B cell (primary cell): ENCODE results near the gene RPS24. TPM values are rescaled to one million over a fixed set of nuclear protein-coding genes. Genes with fewer than 3 reads are reported as not detected.

ENCODE experiments used
- ATAC-seq: fragments of 200-7000 bp; cut with Tn5 transposase; one replicate; pipeline ENCODE4 v1.10.0; 2021; ENCODE audit warnings: low read depth, mild to moderate bottlenecking, moderate number of reproducible peaks, moderate library complexity
- CTCF ChIA-PET: fragments of 350-600 bp; sonication (Branson Sonifier 250); formaldehyde crosslinking; loops from one replicate; lab custom pipeline; 2021; ENCODE audit warnings: antibody characterized with exemption, inconsistent platforms; lab: Charles Lee
- POLR2A ChIA-PET: fragments of 350-600 bp; sonication (Branson Sonifier 250); formaldehyde crosslinking; loops from one replicate; lab custom pipeline; 2021; ENCODE audit warnings: antibody characterized with exemption; lab: Charles Lee
- DNase-seq: peaks from one replicate; pipeline ENCODE4 v3.0.0; 2013
- H2AFZ ChIP-seq: 2 replicates; pipeline ENCODE4 v1.6.1; 2012; ENCODE audit warnings: mild to moderate bottlenecking, low read depth, low read length; ENCODE audit not compliant: insufficient read depth, poor library complexity, severe bottlenecking
- H3K27ac ChIP-seq, 2 donors: 1 replicate in 1 of 2; 2 replicates in 1 of 2; pipeline ENCODE4 v1.5.1; 2012 to 2013; ENCODE audit warnings: low read length in 2 of 2, mild to moderate bottlenecking in 2 of 2, moderate library complexity in 1 of 2
- H3K27me3 ChIP-seq, 4 experiments: fragments of 200-600 bp in 1 of 4; sonication (generic) in 1 of 4; replicated peaks in 1 of 4; 1 replicate in 2 of 4; 2 replicates in 2 of 4; pipeline versions ENCODE4 v1.6.1 to v1.7.0; 2013 to 2016; ENCODE audit warnings: low read length in 3 of 4, mild to moderate bottlenecking in 2 of 4, mixed read lengths in 1 of 4, moderate library complexity in 1 of 4; ENCODE audit not compliant: insufficient read depth in 4 of 4, control insufficient read depth in 3 of 4; ENCODE audit errors: control extremely low read depth in 1 of 4
- H3K36me3 ChIP-seq, 2 experiments: replicated peaks in 1 of 2; 1 replicate in 1 of 2; 2 replicates in 1 of 2; pipeline versions ENCODE4 v1.6.1 to v1.7.1; 2013; ENCODE audit warnings: low read length in 1 of 2; ENCODE audit not compliant: insufficient read depth in 2 of 2, control insufficient read depth in 1 of 2; ENCODE audit errors: control extremely low read depth in 1 of 2, extremely low read depth in 1 of 2
- H3K4me1 ChIP-seq, 2 donors: fragments of 200-600 bp in 1 of 2; sonication (generic) in 1 of 2; 1 replicate in 1 of 2; 2 replicates in 1 of 2; pipeline versions ENCODE4 v1.5.1 to v1.6.1; 2013 to 2017; ENCODE audit warnings: low read length in 2 of 2; ENCODE audit not compliant: control insufficient read depth in 2 of 2, insufficient read depth in 2 of 2
- H3K4me2 ChIP-seq: replicated peaks from 2 replicates; pipeline ENCODE3; 2012; ENCODE audit warnings: mild to moderate bottlenecking, low read depth, low read length; ENCODE audit not compliant: poor library complexity, severe bottlenecking
- H3K4me3 ChIP-seq, 5 experiments: fragments of 200-600 bp in 1 of 5; sonication (generic) in 1 of 5; 1 replicate in 3 of 5; 2 replicates in 2 of 5; pipeline versions ENCODE4 v1.5.1 to v1.7.0; 2011 to 2016; ENCODE audit warnings: low read length in 4 of 5, mild to moderate bottlenecking in 4 of 5, low read depth in 2 of 5, control low read depth in 1 of 5, moderate library complexity in 1 of 5; ENCODE audit not compliant: insufficient read depth in 1 of 5; ENCODE audit errors: control extremely low read depth in 1 of 5, extremely low read depth in 1 of 5
- H3K79me2 ChIP-seq: fragments of 200-600 bp; sonication (generic); one replicate; pipeline ENCODE4 v1.6.0; 2016; ENCODE audit warnings: low read length; ENCODE audit not compliant: control insufficient read depth, insufficient read depth
- H3K9ac ChIP-seq: fragments of 200-600 bp; sonication (generic); 2 replicates; pipeline ENCODE4 v1.6.1; 2017; ENCODE audit warnings: mild to moderate bottlenecking, low read length, moderate library complexity
- H3K9me3 ChIP-seq, 3 donors: one replicate each; pipeline versions ENCODE4 v1.6.1 to v1.7.1; 2013; ENCODE audit warnings: low read length in 2 of 3; ENCODE audit not compliant: control insufficient read depth in 2 of 3, insufficient read depth in 1 of 3; ENCODE audit errors: control extremely low read depth in 1 of 3
- H4K20me1 ChIP-seq: 2 replicates; pipeline ENCODE4 v1.6.0; 2012; ENCODE audit warnings: mild to moderate bottlenecking, low read length; ENCODE audit not compliant: insufficient read depth, control insufficient read depth, poor library complexity, severe bottlenecking
- H3K27ac Mint-ChIP-seq: one replicate; pipeline ENCODE4 v1.8.0; 2021; ENCODE audit warnings: mixed read lengths
- H3K27me3 Mint-ChIP-seq: one replicate; pipeline ENCODE4 v1.8.0; 2021; ENCODE audit warnings: mixed read lengths
- H3K4me1 Mint-ChIP-seq: one replicate; pipeline ENCODE4 v1.8.0; 2021; ENCODE audit warnings: mixed read lengths
- H3K4me3 Mint-ChIP-seq: one replicate; pipeline ENCODE4 v1.8.0; 2021; ENCODE audit warnings: mixed read lengths
- H3K9me3 Mint-ChIP-seq: one replicate; pipeline ENCODE4 v1.8.0; 2022; ENCODE audit warnings: mixed read lengths; ENCODE audit not compliant: insufficient read depth
- EZH2 ChIP-seq: IDR thresholded peaks from 2 replicates; pipeline ENCODE4 v1.6.1; 2012; ENCODE audit warnings: borderline replicate concordance, low read depth, mild to moderate bottlenecking, moderate library complexity, low read length; ENCODE audit not compliant: insufficient read depth, poor library complexity, severe bottlenecking
- WGBS: methylation state at CpG from one replicate; pipeline ENCODE4 v1.1.5; 2013; ENCODE audit warnings: missing lambda C conversion rate; ENCODE audit not compliant: insufficient coverage; 5-methylcytosine and 5-hydroxymethylcytosine counted together
- intact Hi-C: fragments of 100-400 bp; cut with micrococcal nuclease; formaldehyde crosslinking; loops from one replicate; pipeline ENCODE4 v1.10.0; 2022
- polyA plus RNA-seq: library from polyadenylated mRNA; depleted of rRNA; stranded (reverse); fragments of >200 nt; gene quantifications from 2 replicates; pipeline ENCODE4 v1.2.3, GENCODE V29; 2012
- total RNA-seq, 2 donors: library from RNA; stranded (reverse); fragments of 120-200 nt in 1 of 2; gene quantifications; 1 replicate in 1 of 2; 2 replicates in 1 of 2; pipeline versions ENCODE4 v1.2.3 to v1.2.4, GENCODE V29; 2013 to 2022
- TF ChIP-seq, protein P1 (sequence below): fragments of 200-600 bp; IDR thresholded peaks from one replicate; pipeline ENCODE4 v1.8.0; 2022; ENCODE audit warnings: antibody characterized with exemption, mild to moderate bottlenecking

RPS24 gene
- total and polyA plus RNA-seq, 2 donors (not counting 1 experiment from before 2014, with no cell fraction given) = 1,249 to 2,320 TPM

DNA sequence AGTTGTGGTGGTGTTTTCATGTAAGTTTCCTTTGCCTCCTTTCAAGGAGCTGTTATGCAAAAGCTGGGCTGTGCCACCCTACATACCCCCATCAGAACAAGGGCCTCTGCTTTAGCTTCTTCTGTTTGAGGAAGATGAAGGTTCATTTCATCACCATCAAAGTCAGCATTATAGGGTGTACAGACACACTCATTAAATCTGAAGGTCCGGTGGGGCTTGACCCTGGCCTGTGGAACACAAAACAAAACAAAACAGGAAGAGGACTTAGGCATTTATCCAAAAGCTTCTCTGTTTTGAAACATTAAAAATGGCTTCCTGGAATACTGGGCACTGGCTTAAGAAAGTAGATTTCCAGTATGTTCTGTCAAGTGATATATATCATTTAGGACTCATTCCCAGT lies 20.1 kb upstream of the RPS24 start:
- peaks cover 12 to 82% of the 10 kb centered on the region in 2 experiments for H3K36me3 ChIP-seq
- Mint-ChIP-seq H3K27me3 (no peaks in the 10 kb centered on the region), H3K4me1 (no peaks in the 10 kb centered on the region), H3K9me3 (no peaks in the 10 kb centered on the region), H3K27ac (no peak overlapping the region), H3K4me3 (no peak overlapping the region)
- ATAC-seq = no peak
- H3K4me1 ChIP-seq = no peaks in the 10 kb centered on the region
- no peak for DNase-seq
- ChIA-PET POLR2A (no interaction called here), CTCF (no interaction called here)
- TF ChIP-seq EZH2 = no peak
- TF ChIP-seq, protein P1, sequence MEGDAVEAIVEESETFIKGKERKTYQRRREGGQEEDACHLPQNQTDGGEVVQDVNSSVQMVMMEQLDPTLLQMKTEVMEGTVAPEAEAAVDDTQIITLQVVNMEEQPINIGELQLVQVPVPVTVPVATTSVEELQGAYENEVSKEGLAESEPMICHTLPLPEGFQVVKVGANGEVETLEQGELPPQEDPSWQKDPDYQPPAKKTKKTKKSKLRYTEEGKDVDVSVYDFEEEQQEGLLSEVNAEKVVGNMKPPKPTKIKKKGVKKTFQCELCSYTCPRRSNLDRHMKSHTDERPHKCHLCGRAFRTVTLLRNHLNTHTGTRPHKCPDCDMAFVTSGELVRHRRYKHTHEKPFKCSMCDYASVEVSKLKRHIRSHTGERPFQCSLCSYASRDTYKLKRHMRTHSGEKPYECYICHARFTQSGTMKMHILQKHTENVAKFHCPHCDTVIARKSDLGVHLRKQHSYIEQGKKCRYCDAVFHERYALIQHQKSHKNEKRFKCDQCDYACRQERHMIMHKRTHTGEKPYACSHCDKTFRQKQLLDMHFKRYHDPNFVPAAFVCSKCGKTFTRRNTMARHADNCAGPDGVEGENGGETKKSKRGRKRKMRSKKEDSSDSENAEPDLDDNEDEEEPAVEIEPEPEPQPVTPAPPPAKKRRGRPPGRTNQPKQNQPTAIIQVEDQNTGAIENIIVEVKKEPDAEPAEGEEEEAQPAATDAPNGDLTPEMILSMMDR = no peak
- WGBS = 100% methylated on average over 1 of the region's 1 CpG
- H4K20me1 ChIP-seq = no peaks in the 10 kb centered on the region
- intact Hi-C loops = no loop called here
- H3K27me3 ChIP-seq = no peaks in the 10 kb centered on the region
- no peak overlapping the region for H3K27ac ChIP-seq
- H3K4me2 ChIP-seq = no peak overlapping the region
- no peak overlapping the region for H3K9ac ChIP-seq
- H3K4me3 ChIP-seq = no peak overlapping the region
- H2AFZ ChIP-seq = no peak overlapping the region
- H3K9me3 ChIP-seq = no peaks in the 10 kb centered on the region
- H3K79me2 ChIP-seq = no peaks in the 10 kb centered on the region

DNA sequence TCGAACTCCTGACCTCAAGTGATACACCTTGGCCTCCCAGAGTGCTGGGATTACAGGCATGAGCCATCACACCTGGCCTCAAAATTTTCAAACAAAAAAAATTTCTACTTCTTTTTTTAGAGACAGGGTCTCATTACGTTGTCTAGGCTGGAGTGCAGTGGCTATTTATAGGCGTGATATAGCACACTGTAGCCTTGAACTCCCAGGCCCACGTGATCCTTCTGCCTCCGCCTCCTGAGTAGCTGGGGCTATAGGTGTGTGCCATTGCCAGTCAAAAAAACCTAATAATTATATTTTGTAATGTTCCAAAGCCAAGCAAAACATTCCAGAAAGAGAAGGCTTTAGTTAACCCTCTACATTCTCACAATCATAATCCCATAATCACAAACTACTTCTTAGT lies 18.1 kb upstream of the RPS24 start:
- no peak overlapping the region for H3K9ac ChIP-seq
- intact Hi-C loops = no loop called here
- no peak for TF ChIP-seq EZH2
- TF ChIP-seq, protein P1 = no peak
- no peaks in the 10 kb centered on the region for H3K4me1 ChIP-seq
- Mint-ChIP-seq H3K4me3 (no peak overlapping the region), H3K9me3 (no peaks in the 10 kb centered on the region), H3K27me3 (no peaks in the 10 kb centered on the region), H3K4me1 (no peaks in the 10 kb centered on the region), H3K27ac (no peak overlapping the region)
- no peaks in the 10 kb centered on the region for H3K79me2 ChIP-seq
- POLR2A ChIA-PET = no interaction called here
- H3K9me3 ChIP-seq = no peaks in the 10 kb centered on the region
- H4K20me1 ChIP-seq = no peaks in the 10 kb centered on the region
- peaks cover 3 to 83% of the 10 kb centered on the region in 2 experiments for H3K36me3 ChIP-seq
- no peak overlapping the region for H2AFZ ChIP-seq
- ATAC-seq = no peak
- DNase-seq = no peak
- no peaks in the 10 kb centered on the region for H3K27me3 ChIP-seq
- no peak overlapping the region for H3K4me2 ChIP-seq
- CTCF ChIA-PET = no interaction called here
- H3K4me3 ChIP-seq = no peak overlapping the region
- WGBS = no CpG with 5 or more reads among the region's 5 CpGs
- no peak overlapping the region for H3K27ac ChIP-seq
